Cardiac septum (tissue), 1 donor: Measurements from ENCODE around the gene ADH4. TPM values are rescaled to one million over a fixed set of nuclear protein-coding genes. Genes with fewer than 3 reads are reported as not detected.
"Not testable (repeated sequence)": the region's sequence is repeated elsewhere in the genome, so short reads cannot be mapped to it uniquely, and the experiment has no call there.

Experiments used
- DNase-seq: peaks from one replicate; pipeline ENCODE4 v3.0.0-alpha.2; 2020; ENCODE audit warnings: low spot score
- intact Hi-C: fragments of 100-400 bp; cut with DNase I; formaldehyde crosslinking; loops from one replicate; pipeline ENCODE4 v1.14.0; 2022
- long read RNA-seq: library from polyadenylated mRNA; unstranded; transcript quantifications from one replicate; pipeline ENCODE4 v2.0.0, GENCODE V29; 2021
- total RNA-seq: library from RNA; stranded (reverse); fragmentation: NEBNext Ultra II Directional; extraction: Animal tissue kit (Norgen Biotek cat#: 25700); gene quantifications from one replicate; pipeline ENCODE4 v1.2.1, GENCODE V29; 2021
- donor health status: DM: no; HTN: no; CAD: no.

ADH4 gene
- not detected for total RNA-seq
- long read RNA-seq: 0 reads

- intact Hi-C loops: no loop called here
Observed at GRCh38 chr4:99144070-99144469, at the start of gene ADH4. TSS of gene ADH4 (minus strand) at chr4:99144297. CDS start at chr4:99144222, 75 bp downstream.

GRCh38 chr4:99190336-99190735 is 46.2 kb upstream of the ADH4 start:
- DNase-seq: no peak
- intact Hi-C loops: no loop called here

More at GRCh38 chr4:99144070-99144469, at the start of gene ADH4:
- DNase-seq: no peak

GRCh38 chr4:99189900-99190299 is 45.8 kb upstream of the ADH4 start:
- DNase-seq, intact Hi-C loops: not testable (repeated sequence)

- intact Hi-C loops: no loop called here
Observed at GRCh38 chr4:99186029-99186428, 41.9 kb upstream of the ADH4 start.

GRCh38 chr4:99185581-99185980 is 41.5 kb upstream of the ADH4 start:
- DNase-seq: no peak
- intact Hi-C loops: no loop called here

More at GRCh38 chr4:99186029-99186428, 41.9 kb upstream of the ADH4 start:
- no peak for DNase-seq

- intact Hi-C loops: no loop called here
- no peak for DNase-seq
Observed at GRCh38 chr4:99180382-99181070, 36.4 kb upstream of the ADH4 start.

- DNase-seq: no peak
- intact Hi-C loops: no loop called here
Observed at GRCh38 chr4:99179626-99180025, 35.5 kb upstream of the ADH4 start.

- no peak for DNase-seq
- intact Hi-C loops: no loop called here
Observed at GRCh38 chr4:99179178-99179577, 35.1 kb upstream of the ADH4 start.

GRCh38 chr4:99166544-99166943 is 22.4 kb upstream of the ADH4 start:
- intact Hi-C loops: no loop called here
- no peak for DNase-seq

- no peak for DNase-seq
- intact Hi-C loops: no loop called here
Observed at GRCh38 chr4:99165978-99166377, 21.9 kb upstream of the ADH4 start.

- DNase-seq: no peak
- intact Hi-C loops: no loop called here
Observed at GRCh38 chr4:99161373-99162099, 17.4 kb upstream of the ADH4 start.

- no peak for DNase-seq
- intact Hi-C loops: no loop called here
Observed at GRCh38 chr4:99159699-99160098, 15.6 kb upstream of the ADH4 start.

- intact Hi-C loops: no loop called here
- DNase-seq: no peak
Observed at GRCh38 chr4:99157478-99157935, 13.4 kb upstream of the ADH4 start.

- intact Hi-C loops: no loop called here
- DNase-seq: no peak
Observed at GRCh38 chr4:99156992-99157391, 12.9 kb upstream of the ADH4 start.

GRCh38 chr4:99154658-99155342 is 10.7 kb upstream of the ADH4 start:
- intact Hi-C loops: no loop called here
- DNase-seq: no peak

GRCh38 chr4:99151995-99152394 is 7.9 kb upstream of the ADH4 start:
- DNase-seq: no peak
- intact Hi-C loops: no loop called here

GRCh38 chr4:99151452-99151851 is 7.4 kb upstream of the ADH4 start:
- intact Hi-C loops: no loop called here
- DNase-seq: no peak

GRCh38 chr4:99149426-99150019 is 5.4 kb upstream of the ADH4 start:
- intact Hi-C loops: no loop called here
- DNase-seq: no peak

GRCh38 chr4:99148550-99148949 is 4.5 kb upstream of the ADH4 start:
- no peak for DNase-seq
- intact Hi-C loops: no loop called here

- intact Hi-C loops: no loop called here
- no peak for DNase-seq
Observed at GRCh38 chr4:99144587-99144986, 490 bp upstream of the ADH4 start.
